Testis (tissue), 2 donors: ENCODE data around the gene FBXL17.

ENCODE experiments used
- CTCF ChIP-seq, 3 experiments: fragments of 450-650 bp in 2 of 3; fragments of 200-600 bp in 1 of 3; sonication (generic) in 1 of 3; IDR thresholded peaks; one replicate each; pipeline ENCODE4 v1.5.1; 2016 to 2019; ENCODE audit warnings: antibody characterized with exemption in 3 of 3, mild to moderate bottlenecking in 2 of 3, moderate library complexity in 1 of 3
- POLR2A ChIP-seq: fragments of 450-650 bp; IDR thresholded peaks from one replicate; pipeline ENCODE4 v1.6.1; 2017; ENCODE audit warnings: antibody characterized with exemption, mild to moderate bottlenecking, moderate library complexity

GRCh38 chr5:108373426-108373825, 8.5 kb downstream of the FBXL17 start:
- TF ChIP-seq CTCF (IDR thresholded peaks at IDR 0.05) (no peak), POLR2A (no peak)
